Measurements from ENCODE around the gene HDAC9. TPM values are rescaled to one million over a fixed set of nuclear protein-coding genes. Genes with fewer than 3 reads are reported as not detected.

HDAC9 gene
- total and polyA plus RNA-seq, 8 donors, result 1.3 to 12.3 (median 3.5) TPM

DNA sequence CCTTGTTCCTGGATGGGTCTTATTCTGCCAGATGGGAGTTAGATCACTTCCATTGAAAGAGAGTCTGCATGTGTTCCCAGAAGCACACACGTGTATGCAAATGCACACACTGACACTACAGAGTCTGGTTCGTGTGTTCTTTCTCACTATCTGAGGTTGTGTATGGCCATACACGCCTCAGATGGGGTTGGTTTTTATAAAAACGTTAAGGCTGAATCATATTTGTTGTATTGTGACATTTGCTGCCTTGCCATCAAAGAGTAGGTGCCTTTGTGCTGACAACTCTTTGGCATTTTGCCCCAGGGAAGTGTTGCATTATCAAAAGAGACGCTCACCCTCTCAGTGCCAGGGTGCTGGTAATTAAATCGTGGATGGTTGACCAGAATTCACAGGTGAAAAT lies 37.7 kb upstream of the HDAC9 start:
- H3K27ac ChIP-seq, result no peak overlapping the region
- H3K9me3 ChIP-seq, result no peaks in the 10 kb centered on the region
- H3K4me1 ChIP-seq, result no peaks in the 10 kb centered on the region
- H3K4me3 ChIP-seq, result no peak overlapping the region
- no peak for TF ChIP-seq CTCF (IDR thresholded peaks at IDR 0.05)
- DNase-seq (no peak), ATAC-seq (peak in 2 of 4 donors; percentile 18 to 45), FAIRE-seq (no peak)
- H3K36me3 ChIP-seq, result no peaks in the 10 kb centered on the region
- H3K27me3 ChIP-seq, result no peaks in the 10 kb centered on the region
- WGBS, 2 donors, result 41 to 46% methylated on average over 6 of the region's 6 CpGs
- intact Hi-C loops (cut with DNase I), result no loop called here

GRCh38 chr7:18458830-18459229 lies 36.7 kb upstream of the HDAC9 start:
- no peak overlapping the region for H3K27ac ChIP-seq
- H3K36me3 ChIP-seq, result no peaks in the 10 kb centered on the region
- no peaks in the 10 kb centered on the region for H3K27me3 ChIP-seq
- ATAC-seq (peak in 1 of 4 donors; percentile 29), DNase-seq (no peak), FAIRE-seq (no peak)
- TF ChIP-seq CTCF (IDR thresholded peaks at IDR 0.05), result no peak
- 58 to 63% methylated on average over 5 of the region's 5 CpGs for WGBS, 2 donors
- H3K9me3 ChIP-seq, result no peaks in the 10 kb centered on the region
- intact Hi-C loops (cut with DNase I), result no loop called here
- H3K4me1 ChIP-seq, result no peaks in the 10 kb centered on the region
- H3K4me3 ChIP-seq, result no peak overlapping the region

GRCh38 chr7:18459484-18460245 lies 35.9 kb upstream of the HDAC9 start:
- H3K4me3 ChIP-seq, result no peak overlapping the region
- no peak overlapping the region for H3K27ac ChIP-seq
- no peak for FAIRE-seq
- 50 to 52% methylated on average over 5 of the region's 5 CpGs for WGBS, 2 donors
- DNase-seq, result no peak
- no peaks in the 10 kb centered on the region for H3K4me1 ChIP-seq
- ATAC-seq, result no peak
- H3K27me3 ChIP-seq, result no peaks in the 10 kb centered on the region
- TF ChIP-seq CTCF (IDR thresholded peaks at IDR 0.05), result no peak
- H3K36me3 ChIP-seq, result no peaks in the 10 kb centered on the region
- H3K9me3 ChIP-seq, result no peaks in the 10 kb centered on the region
- intact Hi-C loops (cut with DNase I), result no loop called here

GRCh38 chr7:18461785-18462467 lies 33.6 kb upstream of the HDAC9 start:
- TF ChIP-seq CTCF (IDR thresholded peaks at IDR 0.05), result no peak
- intact Hi-C loops (cut with DNase I), result no loop called here
- WGBS, 2 donors, result 54 to 56% methylated on average over 3 of the region's 3 CpGs
- ATAC-seq (no peak), FAIRE-seq (peak; percentile 13), DNase-seq (no peak)
- H3K4me3 ChIP-seq, result no peak overlapping the region
- no peaks in the 10 kb centered on the region for H3K9me3 ChIP-seq
- no peak overlapping the region for H3K27ac ChIP-seq
- no peaks in the 10 kb centered on the region for H3K36me3 ChIP-seq
- H3K27me3 ChIP-seq, result no peaks in the 10 kb centered on the region
- no peaks in the 10 kb centered on the region for H3K4me1 ChIP-seq

DNA sequence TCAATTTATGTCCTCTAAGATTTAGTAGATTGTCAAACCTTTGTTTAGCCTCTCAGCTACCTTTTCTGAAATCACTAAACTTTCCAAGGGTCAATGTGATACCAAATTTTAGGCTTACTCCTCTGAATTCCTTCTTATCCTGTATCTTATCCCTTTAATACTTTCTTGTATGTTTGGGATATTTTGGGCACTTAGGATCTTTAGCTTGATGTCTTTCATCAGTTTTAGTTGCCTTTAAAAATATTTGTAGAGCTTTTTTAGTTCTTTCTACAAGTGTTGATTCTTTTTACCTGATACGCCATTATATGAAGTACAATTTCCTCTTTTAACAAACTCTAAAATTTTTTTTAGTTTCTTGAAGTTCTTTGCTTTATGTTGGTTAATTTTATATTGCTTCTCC lies 30.7 kb upstream of the HDAC9 start:
- no peak overlapping the region for H3K27ac ChIP-seq
- peaks cover 0 to 5% (median 0%) of the 10 kb centered on the region in 3 donors for H3K4me1 ChIP-seq
- no peaks in the 10 kb centered on the region for H3K9me3 ChIP-seq
- FAIRE-seq (no peak), DNase-seq (no peak), ATAC-seq (no peak)
- no peaks in the 10 kb centered on the region for H3K36me3 ChIP-seq
- no peak for TF ChIP-seq CTCF (IDR thresholded peaks at IDR 0.05)
- H3K27me3 ChIP-seq, result no peaks in the 10 kb centered on the region
- intact Hi-C loops (cut with DNase I), result no loop called here
- no peak overlapping the region for H3K4me3 ChIP-seq
- WGBS, 2 donors, result 85 to 88% methylated on average over 1 of the region's 1 CpG

Data from pancreas (tissue), 10 donors.